ENCODE measurements around the gene NOB1. TPM values are rescaled to one million over a fixed set of nuclear protein-coding genes. Genes with fewer than 3 reads are reported as not detected.

Gene NOB1
- total and polyA plus RNA-seq, 2 donors (not counting 1 experiment from before 2014, with no cell fraction given) = 42.3 to 44.9 TPM

GRCh38 chr16:69711115-69711740 lies 43.5 kb downstream of the NOB1 start:
- H3K4me3 Mint-ChIP-seq = no peak overlapping the region
- H3K4me3 ChIP-seq (ENCODE audit: control extremely low read depth in 1 of 5, extremely low read depth in 1 of 5, insufficient read depth in 1 of 5, low read depth in 2 of 5, low read length in 4 of 5) = no peak overlapping the region
- no peaks in the 10 kb centered on the region for H3K27me3 ChIP-seq (replicated peaks in 1 of 4; ENCODE audit: control extremely low read depth in 1 of 4, control insufficient read depth in 3 of 4, insufficient read depth in 4 of 4, low read length in 3 of 4)
- H2AFZ ChIP-seq (ENCODE audit: insufficient read depth, low read depth, low read length, poor library complexity, severe bottlenecking) = no peak overlapping the region
- no peaks in the 10 kb centered on the region for H3K27me3 Mint-ChIP-seq
- H4K20me1 ChIP-seq (ENCODE audit: control insufficient read depth, insufficient read depth, low read length, poor library complexity, severe bottlenecking) = no peaks in the 10 kb centered on the region
- H3K9ac ChIP-seq (ENCODE audit: low read length) = no peak overlapping the region
- 98% methylated on average over 8 of the region's 12 CpGs for WGBS (ENCODE audit: insufficient coverage)
- TF ChIP-seq CTCF (IDR thresholded peaks at IDR 0.05) (no peak), EZH2 (IDR thresholded peaks at IDR 0.05; ENCODE audit: borderline replicate concordance, insufficient read depth, low read depth, low read length, poor library complexity, severe bottlenecking) (no peak)
- H3K36me3 ChIP-seq (replicated peaks in 1 of 2; ENCODE audit: control extremely low read depth in 1 of 2, control insufficient read depth in 1 of 2, extremely low read depth in 1 of 2, insufficient read depth in 2 of 2, low read length in 1 of 2) = peaks cover 0 to 1% of the 10 kb centered on the region in 2 experiments
- H3K4me1 ChIP-seq (ENCODE audit: control insufficient read depth in 2 of 2, insufficient read depth in 2 of 2, low read length in 2 of 2) = no peaks in the 10 kb centered on the region
- no peaks in the 10 kb centered on the region for H3K79me2 ChIP-seq (ENCODE audit: control insufficient read depth, insufficient read depth, low read length)
- no peaks in the 10 kb centered on the region for H3K9me3 Mint-ChIP-seq (ENCODE audit: insufficient read depth)
- H3K4me2 ChIP-seq (replicated peaks; ENCODE audit: low read depth, low read length, poor library complexity, severe bottlenecking) = no peak overlapping the region
- ATAC-seq (ENCODE audit: low read depth) (no peak), DNase-seq (no peak)
- intact Hi-C loops (cut with micrococcal nuclease) = no loop called here
- H3K4me1 Mint-ChIP-seq = no peaks in the 10 kb centered on the region
- POLR2A ChIA-PET = no interaction called here
- no peak overlapping the region for H3K27ac ChIP-seq (ENCODE audit: low read length in 2 of 2)
- H3K27ac Mint-ChIP-seq = no peak overlapping the region
- CTCF ChIA-PET = interaction anchor here (2.2 to 7.9 kb wide), 3 partner anchors 14 to 46 kb away, joined by 9 to 73 read pairs (median 11); partner anchors contain the start of genes NOB1 and NQO1
- no peaks in the 10 kb centered on the region for H3K9me3 ChIP-seq (ENCODE audit: control extremely low read depth in 1 of 3, control insufficient read depth in 2 of 3, insufficient read depth in 1 of 3, low read length in 2 of 3)

- TF ChIP-seq CTCF (IDR thresholded peaks at IDR 0.05) = peak; percentile 85
- TF ChIP-seq EZH2 (IDR thresholded peaks at IDR 0.05; ENCODE audit: borderline replicate concordance, insufficient read depth, low read depth, low read length, poor library complexity, severe bottlenecking) = no peak
- WGBS (ENCODE audit: insufficient coverage) = 67% methylated on average over 2 of the region's 5 CpGs
- no peaks in the 10 kb centered on the region for H3K4me1 Mint-ChIP-seq
- H3K27ac Mint-ChIP-seq = no peak overlapping the region
- H3K4me3 ChIP-seq (ENCODE audit: control extremely low read depth in 1 of 5, extremely low read depth in 1 of 5, insufficient read depth in 1 of 5, low read depth in 2 of 5, low read length in 4 of 5) = no peak overlapping the region
- H3K27me3 ChIP-seq (replicated peaks in 1 of 4; ENCODE audit: control extremely low read depth in 1 of 4, control insufficient read depth in 3 of 4, insufficient read depth in 4 of 4, low read length in 3 of 4) = no peaks in the 10 kb centered on the region
- intact Hi-C loops (cut with micrococcal nuclease) = loop anchor here (1.0 to 10.0 kb wide), 3 partner anchors 17 to 315 kb away; partner anchors contain the start of gene NQO1
- no peaks in the 10 kb centered on the region for H4K20me1 ChIP-seq (ENCODE audit: control insufficient read depth, insufficient read depth, low read length, poor library complexity, severe bottlenecking)
- H3K36me3 ChIP-seq (replicated peaks in 1 of 2; ENCODE audit: control extremely low read depth in 1 of 2, control insufficient read depth in 1 of 2, extremely low read depth in 1 of 2, insufficient read depth in 2 of 2, low read length in 1 of 2) = peaks cover 0 to 1% of the 10 kb centered on the region in 2 experiments
- no peak overlapping the region for H3K4me3 Mint-ChIP-seq
- no peaks in the 10 kb centered on the region for H3K9me3 ChIP-seq (ENCODE audit: control extremely low read depth in 1 of 3, control insufficient read depth in 2 of 3, insufficient read depth in 1 of 3, low read length in 2 of 3)
- no peak overlapping the region for H3K4me2 ChIP-seq (replicated peaks; ENCODE audit: low read depth, low read length, poor library complexity, severe bottlenecking)
- no peaks in the 10 kb centered on the region for H3K4me1 ChIP-seq (ENCODE audit: control insufficient read depth in 2 of 2, insufficient read depth in 2 of 2, low read length in 2 of 2)
- no peak overlapping the region for H3K9ac ChIP-seq (ENCODE audit: low read length)
- H3K79me2 ChIP-seq (ENCODE audit: control insufficient read depth, insufficient read depth, low read length) = no peaks in the 10 kb centered on the region
- no peaks in the 10 kb centered on the region for H3K27me3 Mint-ChIP-seq
- CTCF ChIA-PET = interaction anchor here (0.7 to 7.9 kb wide), 17 partner anchors 12 to 313 kb away, joined by 3 to 73 read pairs (median 4); partner anchors contain the start of genes NOB1 and NQO1
- ATAC-seq (ENCODE audit: low read depth) (peak; percentile 36), DNase-seq (peak; percentile 71)
- no peaks in the 10 kb centered on the region for H3K9me3 Mint-ChIP-seq (ENCODE audit: insufficient read depth)
- peak overlapping the region; percentile 14 for H2AFZ ChIP-seq (ENCODE audit: insufficient read depth, low read depth, low read length, poor library complexity, severe bottlenecking)
- POLR2A ChIA-PET = interaction anchor here (0.7 to 1.2 kb wide), 2 partner anchors 41 to 45 kb away, joined by 5 to 8 read pairs; partner anchors contain the start of gene NOB1
- H3K27ac ChIP-seq (ENCODE audit: low read length in 2 of 2) = no peak overlapping the region
Observed at GRCh38 chr16:69709456-69710084, 45.2 kb downstream of the NOB1 start.

All from B cell (primary cell).